GM19099 (cell line): ENCODE data around the gene EMB.

Experiments
- POLR2A ChIP-seq: IDR thresholded peaks from 3 replicates; pipeline ENCODE4 v1.6.1; 2011; ENCODE audit warnings: low read depth; ENCODE audit not compliant: insufficient read length; ENCODE audit errors: extremely low read depth

EMB gene

DNA sequence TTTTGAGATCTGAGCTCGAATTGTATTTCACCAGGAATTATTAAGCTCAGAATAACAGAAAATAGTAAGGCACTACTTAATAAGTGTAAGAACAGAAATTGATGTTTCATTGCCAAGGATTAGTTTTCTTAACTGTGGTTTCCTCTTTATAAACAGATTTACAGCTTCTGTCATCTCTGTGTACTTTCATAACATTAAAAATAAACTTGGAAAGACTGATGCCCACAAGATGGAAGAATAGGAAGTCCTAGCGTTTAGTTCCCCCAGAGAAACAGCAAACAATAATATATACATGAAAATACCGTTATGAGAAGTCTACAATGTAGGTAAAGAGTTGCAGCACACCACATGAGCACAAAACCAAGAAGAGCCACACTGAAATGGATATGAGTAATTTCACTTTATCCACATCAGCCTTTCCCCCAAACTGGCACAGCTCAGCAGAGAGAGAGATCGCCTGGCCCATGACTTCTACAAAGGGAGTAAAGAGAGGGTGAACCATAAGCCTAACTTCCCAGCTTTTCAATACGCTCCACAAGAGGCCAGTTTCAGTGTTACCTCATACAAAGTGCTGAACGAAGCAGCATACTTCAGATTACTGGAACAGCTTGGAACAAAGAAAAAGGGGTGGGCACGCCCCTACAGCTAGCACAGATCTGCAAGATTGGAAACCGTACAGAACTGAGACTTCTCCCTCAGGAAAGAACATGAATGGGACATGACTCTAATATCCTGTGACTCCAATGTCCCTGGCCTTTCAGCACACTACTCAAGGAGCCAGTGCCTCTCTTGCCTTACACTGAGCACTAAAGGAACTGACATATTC, 75.4 kb downstream of the EMB start:
- TF ChIP-seq POLR2A: no peak

DNA sequence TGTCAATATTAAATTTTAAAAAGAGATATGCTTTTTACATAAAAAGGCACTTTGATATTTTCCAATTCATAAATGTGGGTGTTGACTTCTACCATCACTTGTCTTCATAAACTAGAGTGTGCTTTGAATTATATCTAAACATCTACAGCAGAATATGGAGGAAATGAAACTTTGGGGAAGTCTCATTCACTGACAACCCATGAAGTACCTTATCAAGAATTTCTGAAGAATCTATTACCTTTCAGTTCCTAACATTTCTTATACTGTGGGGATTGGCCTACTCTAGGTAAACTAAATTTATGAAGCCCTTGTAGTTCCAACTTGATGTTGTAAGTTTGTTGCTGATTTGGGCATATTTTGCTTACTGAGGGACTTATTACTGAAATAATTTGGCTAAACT, 81.9 kb downstream of the EMB start:
- no peak for TF ChIP-seq POLR2A

DNA sequence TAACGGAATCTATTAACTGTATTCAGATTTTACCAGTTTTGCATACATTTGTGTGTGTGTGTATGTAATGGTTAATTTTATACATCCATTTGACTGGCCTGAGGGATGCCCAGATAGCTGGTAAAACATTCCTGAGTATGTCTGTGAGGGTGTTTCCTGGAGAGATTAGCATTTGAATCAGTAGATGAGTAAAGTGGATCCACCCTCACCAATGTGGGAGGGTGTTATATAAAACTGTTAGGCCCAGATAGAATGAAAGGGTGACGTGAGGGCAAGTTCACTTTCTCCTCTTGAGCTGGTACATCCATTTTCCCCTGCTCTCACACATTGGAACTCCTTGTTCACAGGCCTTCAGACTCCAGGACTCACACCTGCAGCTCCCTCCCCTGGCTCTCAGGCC, 88.7 kb downstream of the EMB start:
- TF ChIP-seq POLR2A: no peak
